AG04450 (cell line): ENCODE results near the gene ADRA2B. TPM values are rescaled to one million over a fixed set of nuclear protein-coding genes. Genes with fewer than 3 reads are reported as not detected.
"Not testable (repeated sequence)": the region's sequence is repeated elsewhere in the genome, so short reads cannot be mapped to it uniquely, and the experiment has no call there.

Experiments used
- CTCF ChIA-PET: fragments of 300-600, 350-600 bp; formaldehyde crosslinking; extraction: SDS; loops from one replicate; lab custom pipeline; 2022; ENCODE audit warnings: antibody characterized with exemption, inconsistent platforms; lab: Charles Lee
- POLR2A ChIA-PET: fragments of 350-600 bp; formaldehyde crosslinking; extraction: SDS; loops from one replicate; lab custom pipeline; 2021; ENCODE audit warnings: antibody characterized with exemption, inconsistent platforms; lab: Yijun Ruan, JAX
- DNase-seq: peaks from one replicate; pipeline ENCODE4 v3.0.0-alpha.2; 2011; ENCODE audit warnings: low read depth, low spot score
- H3K27ac ChIP-seq: one replicate; pipeline ENCODE4 v1.5.1; 2012; ENCODE audit warnings: low read depth, low read length, control low read depth
- H3K27me3 ChIP-seq: one replicate; pipeline ENCODE4 v1.6.0; 2012; ENCODE audit warnings: low read length; ENCODE audit not compliant: control insufficient read depth, insufficient read depth
- H3K4me3 ChIP-seq: 2 replicates; pipeline ENCODE4 v1.5.1; 2011; ENCODE audit warnings: mild to moderate bottlenecking, low read depth, low read length, control low read depth
- H3K9me3 ChIP-seq: 2 replicates; pipeline ENCODE4 v1.5.1; 2012; ENCODE audit warnings: low read length; ENCODE audit not compliant: control insufficient read depth, insufficient read depth
- CTCF ChIP-seq: IDR thresholded peaks from 2 replicates; pipeline ENCODE4 v1.5.1; 2011; ENCODE audit warnings: low read depth, low read length, control low read depth, inconsistent platforms
- polyA plus RNA-seq: library from polyadenylated mRNA; depleted of rRNA; stranded (reverse); fragments of >200 nt; gene quantifications from 2 replicates; pipeline ENCODE4 v1.2.3, GENCODE V29; 2011

ADRA2B gene
- polyA plus RNA-seq, 1 experiment = not detected

GRCh38 chr2:96161898-96162297 lies 45.5 kb upstream of the ADRA2B start:
- peaks cover 14% of the 10 kb centered on the region for H3K27me3 ChIP-seq
- peaks cover 5% of the 10 kb centered on the region; the same call in 1 of the 2 replicates for H3K9me3 ChIP-seq
- POLR2A ChIA-PET = no interaction called here
- no peak for TF ChIP-seq CTCF
- CTCF ChIA-PET = interaction anchor here (1.6 to 2.3 kb wide), 2 partner anchors 13 to 23 kb away, joined by 3 to 20 read pairs; no protein-coding TSS in a partner anchor
- DNase-seq = no peak
- H3K27ac ChIP-seq = no peak overlapping the region
- H3K4me3 ChIP-seq = no peak overlapping the region

- DNase-seq, POLR2A ChIA-PET, CTCF ChIA-PET, H3K27ac ChIP-seq, H3K4me3 ChIP-seq, H3K9me3 ChIP-seq: not testable (repeated sequence)
- peaks cover 14% of the 10 kb centered on the region for H3K27me3 ChIP-seq
Observed at GRCh38 chr2:96160366-96160765, 44.0 kb upstream of the ADRA2B start.

GRCh38 chr2:96159084-96159830 lies 42.9 kb upstream of the ADRA2B start:
- H3K27me3 ChIP-seq = peaks cover 14% of the 10 kb centered on the region
- DNase-seq = no peak
- peaks cover 5% of the 10 kb centered on the region; the same call in 1 of the 2 replicates for H3K9me3 ChIP-seq
- CTCF ChIA-PET = interaction anchor here (0.8 kb wide), 1 partner anchor 17 kb away, joined by 3 read pairs; no protein-coding TSS in a partner anchor
- TF ChIP-seq CTCF = no peak
- H3K27ac ChIP-seq = no peak overlapping the region
- POLR2A ChIA-PET = no interaction called here
- H3K4me3 ChIP-seq = no peak overlapping the region

- no peak overlapping the region for H3K27ac ChIP-seq
- TF ChIP-seq CTCF = no peak
- DNase-seq = no peak
- H3K9me3 ChIP-seq = peaks cover 5% of the 10 kb centered on the region; the same call in 1 of the 2 replicates
- CTCF ChIA-PET = interaction anchor here (0.8 kb wide), 1 partner anchor 16 kb away, joined by 3 read pairs; no protein-coding TSS in a partner anchor
- POLR2A ChIA-PET = no interaction called here
- peaks cover 14% of the 10 kb centered on the region for H3K27me3 ChIP-seq
- H3K4me3 ChIP-seq = no peak overlapping the region
Observed at GRCh38 chr2:96158554-96158940, 42.2 kb upstream of the ADRA2B start.

DNA sequence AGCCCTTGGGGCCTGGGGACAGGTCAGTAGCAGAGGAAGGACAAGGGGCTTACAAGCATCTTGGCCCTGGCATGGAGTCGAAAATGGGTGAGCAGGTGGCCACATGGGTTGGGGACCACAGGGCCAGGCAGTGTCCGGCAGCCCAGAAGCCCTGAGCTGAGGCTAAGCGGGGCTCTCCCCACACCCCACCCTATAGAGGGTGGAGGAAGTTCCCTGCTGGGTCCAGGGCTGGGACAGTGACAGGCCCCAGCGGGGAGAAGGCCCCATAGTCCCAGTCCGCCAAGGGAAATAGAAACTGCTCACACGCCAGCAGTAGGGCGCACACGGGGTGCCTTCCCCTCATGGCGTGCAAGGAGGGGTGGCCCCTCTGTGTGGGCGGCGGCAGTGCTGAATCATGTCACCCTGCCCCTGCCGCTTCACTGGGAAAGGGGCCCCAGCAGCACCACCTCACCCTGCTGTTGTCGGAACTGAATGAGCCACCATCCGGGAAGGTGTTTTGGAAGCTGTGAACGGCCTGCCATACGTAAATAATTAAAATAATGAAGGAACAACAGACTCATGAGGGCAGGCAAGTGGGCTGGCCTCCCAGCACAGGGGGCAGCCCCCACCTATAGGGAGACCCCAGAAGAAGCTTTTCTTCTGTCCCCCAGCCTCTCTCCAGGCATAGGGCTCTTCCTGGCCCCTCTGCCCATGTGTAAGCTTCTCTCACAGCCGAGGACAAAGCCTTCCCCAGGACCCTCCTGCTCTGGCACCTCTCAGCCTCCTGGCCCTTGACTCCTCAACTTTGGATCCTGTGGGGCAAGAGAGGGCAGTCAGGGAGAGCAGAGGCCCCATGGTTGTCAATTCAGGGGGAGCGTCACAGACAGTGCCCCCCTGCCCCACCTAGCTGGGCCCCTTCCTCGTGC lies 41.5 kb upstream of the ADRA2B start:
- CTCF ChIA-PET = interaction anchor here (0.8 kb wide), 1 partner anchor 15 kb away, joined by 3 read pairs; no protein-coding TSS in a partner anchor
- no peak overlapping the region for H3K4me3 ChIP-seq
- TF ChIP-seq CTCF = no peak
- peaks cover 3% of the 10 kb centered on the region; the same call in 1 of the 2 replicates for H3K9me3 ChIP-seq
- POLR2A ChIA-PET = no interaction called here
- no peak for DNase-seq
- H3K27ac ChIP-seq = no peak overlapping the region
- H3K27me3 ChIP-seq = peaks cover 14% of the 10 kb centered on the region
